ENCODE data around the gene ZNF263. TPM values are rescaled to one million over a fixed set of nuclear protein-coding genes. Genes with fewer than 3 reads are reported as not detected.
A peak's percentile ranks its signal among the peaks of the same experiment; 100 is the strongest.
"Not testable (repeated sequence)": the region's sequence is repeated elsewhere in the genome, so short reads cannot be mapped to it uniquely, and the experiment has no call there.

ZNF263 gene
- polyA plus RNA-seq, 4 donors, result 44.0 to 53.6 (median 46.0) TPM

- no peak for DNase-seq (ENCODE audit: low read depth in 4 of 4, low spot score in 3 of 4)
Measured at GRCh38 chr16:3266873-3267537, 16.3 kb upstream of the ZNF263 start.

GRCh38 chr16:3268294-3268693 is 15.0 kb upstream of the ZNF263 start:
- no peak for DNase-seq (ENCODE audit: low read depth in 4 of 4, low spot score in 3 of 4)

GRCh38 chr16:3270718-3271117 is 12.6 kb upstream of the ZNF263 start:
- DNase-seq (ENCODE audit: low read depth in 4 of 4, low spot score in 3 of 4), result not testable (repeated sequence)

GRCh38 chr16:3271281-3271680 is 12.0 kb upstream of the ZNF263 start:
- not testable (repeated sequence) for DNase-seq (ENCODE audit: low read depth in 4 of 4, low spot score in 3 of 4)

GRCh38 chr16:3274490-3274889 is 8.8 kb upstream of the ZNF263 start:
- no peak for DNase-seq (ENCODE audit: low read depth in 4 of 4, low spot score in 3 of 4)

- no peak for DNase-seq (ENCODE audit: low read depth in 4 of 4, low spot score in 3 of 4)
Measured at GRCh38 chr16:3274947-3275346, 8.3 kb upstream of the ZNF263 start.

GRCh38 chr16:3276679-3277078 is 6.6 kb upstream of the ZNF263 start:
- DNase-seq (ENCODE audit: low read depth in 4 of 4, low spot score in 3 of 4), result no peak

GRCh38 chr16:3281222-3281820 is 2.0 kb upstream of the ZNF263 start:
- no peak for DNase-seq (ENCODE audit: low read depth in 4 of 4, low spot score in 3 of 4)

- no peak for DNase-seq (ENCODE audit: low read depth in 4 of 4, low spot score in 3 of 4)
Measured at GRCh38 chr16:3282103-3282729, 1.1 kb upstream of the ZNF263 start.

GRCh38 chr16:3283543-3284447 is 504 bp downstream of the ZNF263 start:
- DNase-seq (ENCODE audit: low read depth in 4 of 4, low spot score in 3 of 4), result no peak

- no peak for DNase-seq (ENCODE audit: low read depth in 4 of 4, low spot score in 3 of 4)
Measured at GRCh38 chr16:3285131-3285530, 1.8 kb downstream of the ZNF263 start.

GRCh38 chr16:3289998-3290673 is 6.8 kb downstream of the ZNF263 start:
- DNase-seq (ENCODE audit: low read depth in 4 of 4, low spot score in 3 of 4), result no peak

GRCh38 chr16:3292604-3293003 is 9.3 kb downstream of the ZNF263 start:
- no peak for DNase-seq (ENCODE audit: low read depth in 4 of 4, low spot score in 3 of 4)

- DNase-seq (ENCODE audit: low read depth in 4 of 4, low spot score in 3 of 4), result no peak
Measured at GRCh38 chr16:3295209-3295608, 11.9 kb downstream of the ZNF263 start.

- no peak for DNase-seq (ENCODE audit: low read depth in 4 of 4, low spot score in 3 of 4)
Measured at GRCh38 chr16:3295783-3296182, 12.5 kb downstream of the ZNF263 start.

- DNase-seq (ENCODE audit: low read depth in 4 of 4, low spot score in 3 of 4), result no peak
Measured at GRCh38 chr16:3304370-3304769, 21.1 kb downstream of the ZNF263 start.

- peak; percentile 74 to 85 (median 82) for DNase-seq (ENCODE audit: low read depth in 4 of 4, low spot score in 3 of 4)
Measured at GRCh38 chr16:3305109-3306068, 22.1 kb downstream of the ZNF263 start, which contains the start of the genes TIGD7 and ZNF75A. TIGD7 (minus strand) TSS chr16:3305430; CDS start chr16:3300614, 4,816 bp downstream. ZNF75A (plus strand) TSS chr16:3305497; CDS start chr16:3308429, 2,932 bp downstream.

- DNase-seq (ENCODE audit: low read depth in 4 of 4, low spot score in 3 of 4), result no peak
Measured at GRCh38 chr16:3306078-3306477, 22.8 kb downstream of the ZNF263 start.

GRCh38 chr16:3311496-3311895 is 28.2 kb downstream of the ZNF263 start:
- DNase-seq (ENCODE audit: low read depth in 4 of 4, low spot score in 3 of 4), result no peak
